DOHH2 (cell line): ENCODE data around the gene APOA5.

Source experiments
- H3F3A ChIP-seq: fragments of 200-600 bp; sonication (generic), shearing (Covaris generic); 2 replicates; pipeline ENCODE4 v1.6.0; 2016; ENCODE audit warnings: antibody characterized with exemption, mild to moderate bottlenecking; ENCODE audit not compliant: control insufficient read depth, insufficient read depth
- H3K27ac ChIP-seq: fragments of 200-600 bp; sonication (generic); 2 replicates; pipeline ENCODE4 v1.5.1; 2014; ENCODE audit warnings: low read depth, mild to moderate bottlenecking, low read length, moderate library complexity
- H3K27me3 ChIP-seq: fragments of 200-600 bp; sonication (generic); 2 replicates; pipeline ENCODE4 v1.6.1; 2014; ENCODE audit warnings: mild to moderate bottlenecking, low read length, mixed read lengths; ENCODE audit not compliant: control insufficient read depth
- H3K36me3 ChIP-seq: fragments of 200-600 bp; sonication (generic); 2 replicates; pipeline ENCODE4 v1.6.1; 2014; ENCODE audit warnings: mild to moderate bottlenecking, low read length, moderate library complexity, mixed read lengths; ENCODE audit not compliant: control insufficient read depth
- H3K4me1 ChIP-seq: fragments of 200-600 bp; sonication (generic); 2 replicates; pipeline ENCODE4 v1.6.1; 2014; ENCODE audit warnings: mild to moderate bottlenecking, low read length, mixed read lengths; ENCODE audit not compliant: control insufficient read depth
- H3K4me2 ChIP-seq: fragments of 200-600 bp; sonication (generic); 2 replicates; pipeline ENCODE4 v1.6.0; 2014; ENCODE audit warnings: mild to moderate bottlenecking, low read length, moderate library complexity
- H3K4me3 ChIP-seq: fragments of 200-600 bp; sonication (generic); 2 replicates; pipeline ENCODE4 v1.5.1; 2014; ENCODE audit warnings: mild to moderate bottlenecking, low read length, mixed read lengths
- H3K79me2 ChIP-seq: fragments of 200-600 bp; sonication (generic); 2 replicates; pipeline ENCODE4 v1.6.1; 2014; ENCODE audit warnings: mild to moderate bottlenecking, low read length, mixed read lengths; ENCODE audit not compliant: control insufficient read depth
- H3K9me2 ChIP-seq: fragments of 200-600 bp; sonication (generic); replicated peaks from 2 replicates; pipeline ENCODE4 v1.6.1; 2014; ENCODE audit warnings: mild to moderate bottlenecking, low read length, mixed read lengths; ENCODE audit not compliant: control insufficient read depth
- H3K9me3 ChIP-seq: fragments of 200-600 bp; sonication (generic); 2 replicates; pipeline ENCODE4 v1.6.1; 2014; ENCODE audit warnings: antibody characterized with exemption, low read length, mixed read lengths; ENCODE audit not compliant: control insufficient read depth, insufficient read depth
- H4K20me1 ChIP-seq: fragments of 200-600 bp; sonication (generic); 2 replicates; pipeline ENCODE4 v1.6.0; 2014; ENCODE audit warnings: low read depth, mild to moderate bottlenecking, antibody characterized with exemption, low read length, moderate library complexity; ENCODE audit not compliant: control insufficient read depth, insufficient read depth
- EZH2phosphoT487 ChIP-seq: fragments of 200-600 bp; sonication (generic); IDR thresholded peaks from 2 replicates; pipeline ENCODE4 v1.6.1; 2017; ENCODE audit warnings: borderline replicate concordance, mild to moderate bottlenecking, antibody characterized with exemption, low read length, moderate library complexity, mixed read lengths
- TF ChIP-seq, protein P1 (sequence below): fragments of 200-600 bp; sonication (generic); IDR thresholded peaks from one replicate; pipeline ENCODE4 v1.5.1; 2014; ENCODE audit warnings: antibody characterized with exemption, mild to moderate bottlenecking, low read depth, low read length; ENCODE audit not compliant: poor library complexity, severe bottlenecking

APOA5 gene

DNA sequence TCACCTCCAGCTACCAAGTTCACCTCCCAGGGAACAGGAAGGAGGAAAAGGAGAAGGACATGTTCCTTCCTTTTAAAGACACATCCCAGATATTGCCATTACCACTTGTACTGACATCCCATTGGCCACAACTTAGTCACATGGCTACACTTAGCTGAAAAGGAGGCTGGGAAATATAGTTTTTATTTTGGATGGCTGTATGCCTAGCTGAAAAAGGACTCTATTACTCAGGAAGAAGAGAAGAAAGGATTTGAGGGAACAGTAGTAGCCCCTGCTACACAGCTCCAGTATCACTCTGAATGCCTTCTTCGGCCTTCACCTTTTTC, 2.1 kb upstream of the APOA5 start:
- H3K9me3 ChIP-seq, result no peaks in the 10 kb centered on the region
- H4K20me1 ChIP-seq, result no peaks in the 10 kb centered on the region
- H3K27ac ChIP-seq, result no peak overlapping the region
- peaks cover 2% of the 10 kb centered on the region for H3K4me1 ChIP-seq
- H3K27me3 ChIP-seq, result peaks cover 2% of the 10 kb centered on the region; the same call in 1 of the 2 replicates
- no peaks in the 10 kb centered on the region for H3F3A ChIP-seq
- H3K36me3 ChIP-seq, result no peaks in the 10 kb centered on the region
- no peaks in the 10 kb centered on the region for H3K9me2 ChIP-seq
- no peaks in the 10 kb centered on the region for H3K79me2 ChIP-seq
- H3K4me2 ChIP-seq, result no peak overlapping the region
- TF ChIP-seq EZH2phosphoT487, result no peak
- TF ChIP-seq, protein P1, sequence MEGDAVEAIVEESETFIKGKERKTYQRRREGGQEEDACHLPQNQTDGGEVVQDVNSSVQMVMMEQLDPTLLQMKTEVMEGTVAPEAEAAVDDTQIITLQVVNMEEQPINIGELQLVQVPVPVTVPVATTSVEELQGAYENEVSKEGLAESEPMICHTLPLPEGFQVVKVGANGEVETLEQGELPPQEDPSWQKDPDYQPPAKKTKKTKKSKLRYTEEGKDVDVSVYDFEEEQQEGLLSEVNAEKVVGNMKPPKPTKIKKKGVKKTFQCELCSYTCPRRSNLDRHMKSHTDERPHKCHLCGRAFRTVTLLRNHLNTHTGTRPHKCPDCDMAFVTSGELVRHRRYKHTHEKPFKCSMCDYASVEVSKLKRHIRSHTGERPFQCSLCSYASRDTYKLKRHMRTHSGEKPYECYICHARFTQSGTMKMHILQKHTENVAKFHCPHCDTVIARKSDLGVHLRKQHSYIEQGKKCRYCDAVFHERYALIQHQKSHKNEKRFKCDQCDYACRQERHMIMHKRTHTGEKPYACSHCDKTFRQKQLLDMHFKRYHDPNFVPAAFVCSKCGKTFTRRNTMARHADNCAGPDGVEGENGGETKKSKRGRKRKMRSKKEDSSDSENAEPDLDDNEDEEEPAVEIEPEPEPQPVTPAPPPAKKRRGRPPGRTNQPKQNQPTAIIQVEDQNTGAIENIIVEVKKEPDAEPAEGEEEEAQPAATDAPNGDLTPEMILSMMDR, result no peak
- no peak overlapping the region for H3K4me3 ChIP-seq

DNA sequence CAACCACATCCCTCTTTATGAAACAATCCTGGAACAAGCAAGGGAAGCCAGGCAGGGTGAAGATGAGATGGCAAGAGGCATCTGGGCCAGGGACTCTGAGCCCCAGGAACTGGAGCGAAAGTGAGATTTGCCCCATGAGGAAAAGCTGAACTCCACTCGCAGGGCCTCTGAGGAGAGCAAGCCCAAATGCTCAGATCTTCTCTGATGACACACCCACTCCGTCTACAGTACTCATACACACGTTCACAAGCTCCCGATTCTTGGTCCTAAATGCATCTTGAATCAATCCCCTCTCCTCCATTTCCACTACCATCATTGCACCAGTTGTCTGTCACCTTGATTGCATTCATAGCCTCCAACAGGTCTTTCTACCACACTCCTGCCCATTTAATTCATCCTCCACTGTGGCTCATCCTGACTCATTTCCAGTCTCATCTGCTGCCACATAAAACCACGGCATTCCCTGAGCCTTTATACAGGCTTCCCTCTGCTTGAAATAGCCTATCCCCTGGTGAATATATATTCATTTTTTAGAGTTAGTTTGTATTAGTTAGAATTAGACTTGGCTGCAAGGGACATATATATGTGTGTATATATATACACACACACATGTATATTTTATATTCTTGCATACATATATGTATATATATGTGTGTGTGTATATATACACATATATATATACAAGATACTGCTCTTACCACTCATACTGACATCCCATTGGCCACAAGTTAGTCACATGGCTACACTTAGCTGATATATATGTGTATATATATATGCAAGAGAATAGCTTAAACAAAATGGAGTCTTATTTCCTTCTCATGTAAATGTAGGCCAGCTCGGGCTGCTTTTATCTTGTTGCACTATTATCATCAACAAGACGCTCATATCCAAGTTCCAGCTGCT, 1.4 kb upstream of the APOA5 start:
- Histone ChIP-seq H3K4me2 (no peak overlapping the region), H3K9me2 (no peaks in the 10 kb centered on the region), H3K9me3 (no peaks in the 10 kb centered on the region), H3K4me1 (peaks cover 8% of the 10 kb centered on the region), H3K79me2 (no peaks in the 10 kb centered on the region), H3K4me3 (no peak overlapping the region), H4K20me1 (no peaks in the 10 kb centered on the region), H3K27me3 (no peaks in the 10 kb centered on the region), H3K27ac (no peak overlapping the region), H3F3A (no peaks in the 10 kb centered on the region), H3K36me3 (no peaks in the 10 kb centered on the region)
- TF ChIP-seq, protein P1, result no peak
- TF ChIP-seq EZH2phosphoT487, result no peak

GRCh38 chr11:116792144-116792868, 627 bp upstream of the APOA5 start:
- no peaks in the 10 kb centered on the region for H3K27me3 ChIP-seq
- H3K4me3 ChIP-seq, result no peak overlapping the region
- H3K9me2 ChIP-seq, result no peaks in the 10 kb centered on the region
- H3F3A ChIP-seq, result no peaks in the 10 kb centered on the region
- no peaks in the 10 kb centered on the region for H3K9me3 ChIP-seq
- H3K27ac ChIP-seq, result no peak overlapping the region
- no peak for TF ChIP-seq EZH2phosphoT487
- TF ChIP-seq, protein P1, result no peak
- peaks cover 9% of the 10 kb centered on the region for H3K4me1 ChIP-seq
- H3K4me2 ChIP-seq, result no peak overlapping the region
- H3K79me2 ChIP-seq, result peaks cover 8% of the 10 kb centered on the region
- peaks cover 4% of the 10 kb centered on the region; the same call in 1 of the 2 replicates for H3K36me3 ChIP-seq
- H4K20me1 ChIP-seq, result no peaks in the 10 kb centered on the region
